H1 (cell line): Measurements from ENCODE around the gene TBCE. TPM values are rescaled to one million over a fixed set of nuclear protein-coding genes. Genes with fewer than 3 reads are reported as not detected.

Experiments used
- CTCF ChIP-seq, 3 experiments: IDR thresholded peaks; 1 replicate in 2 of 3; 2 replicates in 1 of 3; pipeline versions ENCODE4 v1.5.1 to v1.6.1; 2011; ENCODE audit warnings: low read length in 3 of 3, mild to moderate bottlenecking in 3 of 3, inconsistent platforms in 2 of 3, low read depth in 1 of 3, moderate library complexity in 1 of 3; ENCODE audit not compliant: insufficient read depth in 1 of 3; ENCODE audit errors: control extremely low read depth in 1 of 3
- FOSL1 ChIP-seq: IDR thresholded peaks from 2 replicates; pipeline ENCODE4 v1.6.1; 2011; ENCODE audit warnings: mild to moderate bottlenecking, low read depth, low read length, moderate library complexity; ENCODE audit not compliant: insufficient read depth
- POLR2A ChIP-seq, 2 experiments: IDR thresholded peaks; 1 replicate in 1 of 2; 2 replicates in 1 of 2; pipeline ENCODE4 v1.6.1; 2011; ENCODE audit warnings: low read depth in 2 of 2, low read length in 2 of 2, mild to moderate bottlenecking in 2 of 2; ENCODE audit errors: control extremely low read depth in 1 of 2
- SAP30 ChIP-seq: fragments of 300-600 bp; sonication (generic); IDR thresholded peaks from 2 replicates; pipeline ENCODE4 v1.7.1; 2012; ENCODE audit warnings: low read length, moderate library complexity, mild to moderate bottlenecking, inconsistent platforms; ENCODE audit not compliant: insufficient read depth, insufficient replicate concordance
- SP2 ChIP-seq: IDR thresholded peaks from 2 replicates; pipeline ENCODE4 v1.6.1; 2012; ENCODE audit warnings: mild to moderate bottlenecking, low read length, inconsistent platforms
- polyA plus RNA-seq, 7 experiments: library from polyadenylated mRNA; depleted of rRNA in 3 of 7; stranded (reverse) in 5 of 7; unstranded in 2 of 7; fragments of >200 nt in 5 of 7; fragments of 200-250 nt in 2 of 7; gene quantifications; 1 replicate in 5 of 7; 2 replicates in 1 of 7; 4 replicates in 1 of 7; pipeline versions ENCODE4 v1.2.1 to v1.2.3, GENCODE V29; 2011 to 2013; ENCODE audit warnings: missing spikeins in 2 of 7, mixed read lengths in 2 of 7
- total RNA-seq: library from RNA; stranded (reverse); fragmentation: NEBNext Ultra II Directional; extraction: Animal tissue kit (Norgen Biotek cat#: 25700); gene quantifications from 2 replicates; pipeline ENCODE4 v1.2.1, GENCODE V29; 2021

Gene TBCE
- total and polyA plus RNA-seq, 2 of the 8 experiments (the other 6 are each of a cell fraction or from before 2014, with no cell fraction given) = 22.7 to 42.9 TPM

GRCh38 chr1:235339746-235340145 lies 27.5 kb upstream of the TBCE start (continued):
- TF ChIP-seq CTCF (IDR thresholded peaks at IDR 0.05; ENCODE audit: control extremely low read depth in 1 of 3, insufficient read depth in 1 of 3, low read depth in 1 of 3, low read length in 3 of 3) = no peak
- TF ChIP-seq SAP30 = no peak
- TF ChIP-seq SP2 = no peak
- no peak for TF ChIP-seq FOSL1
- TF ChIP-seq POLR2A (IDR thresholded peaks at IDR 0.05; ENCODE audit: control extremely low read depth in 1 of 2, low read depth in 2 of 2, low read length in 2 of 2) = no peak
